NCI-H82 treated with DMSO at 0.1 percent for 48 hours (cell line): ENCODE measurements around the gene CBX7.

Experiments used
- DNase-seq: peaks from one replicate; lab custom pipeline; 2025; ENCODE audit not compliant: unreplicated experiment; lab: John Stamatoyannopoulos, UW

CBX7 gene

GRCh38 chr22:39148026-39148726 lies 4.3 kb downstream of the CBX7 start:
- DNase-seq = no peak

GRCh38 chr22:39147335-39148025 lies 5.0 kb downstream of the CBX7 start:
- DNase-seq = no peak

- no peak for DNase-seq
These were observed 6.0 kb downstream of the CBX7 start for GRCh38 chr22:39146256-39147101.

- no peak for DNase-seq
These were observed 8.2 kb downstream of the CBX7 start for GRCh38 chr22:39144101-39144767.

GRCh38 chr22:39142088-39142680 lies 10.3 kb downstream of the CBX7 start:
- DNase-seq = no peak

- no peak for DNase-seq
These were observed 12.5 kb downstream of the CBX7 start for GRCh38 chr22:39139933-39140332.

- DNase-seq = no peak
These were observed 14.0 kb downstream of the CBX7 start for GRCh38 chr22:39138357-39138997.

GRCh38 chr22:39136317-39136716 lies 16.2 kb downstream of the CBX7 start:
- DNase-seq = no peak

GRCh38 chr22:39135092-39135896 lies 17.2 kb downstream of the CBX7 start:
- no peak for DNase-seq

GRCh38 chr22:39134366-39135091 lies 18.0 kb downstream of the CBX7 start:
- DNase-seq = no peak

GRCh38 chr22:39133871-39134270 lies 18.6 kb downstream of the CBX7 start:
- no peak for DNase-seq

- DNase-seq = no peak
These were observed 19.5 kb downstream of the CBX7 start for GRCh38 chr22:39132871-39133524.

GRCh38 chr22:39132281-39132680 lies 20.2 kb downstream of the CBX7 start:
- DNase-seq = no peak

GRCh38 chr22:39130892-39131855 lies 21.3 kb downstream of the CBX7 start:
- DNase-seq = no peak

GRCh38 chr22:39130152-39130704 lies 22.3 kb downstream of the CBX7 start:
- no peak for DNase-seq

GRCh38 chr22:39129746-39130145 lies 22.7 kb downstream of the CBX7 start:
- DNase-seq = no peak

GRCh38 chr22:39129081-39129480 lies 23.4 kb downstream of the CBX7 start:
- no peak for DNase-seq
